ENCODE measurements around the gene ZDHHC14. TPM values are rescaled to one million over a fixed set of nuclear protein-coding genes. Genes with fewer than 3 reads are reported as not detected.

The ZDHHC14 gene
- total RNA-seq, 1 experiment from 2014 or later = 4.9 TPM

DNA sequence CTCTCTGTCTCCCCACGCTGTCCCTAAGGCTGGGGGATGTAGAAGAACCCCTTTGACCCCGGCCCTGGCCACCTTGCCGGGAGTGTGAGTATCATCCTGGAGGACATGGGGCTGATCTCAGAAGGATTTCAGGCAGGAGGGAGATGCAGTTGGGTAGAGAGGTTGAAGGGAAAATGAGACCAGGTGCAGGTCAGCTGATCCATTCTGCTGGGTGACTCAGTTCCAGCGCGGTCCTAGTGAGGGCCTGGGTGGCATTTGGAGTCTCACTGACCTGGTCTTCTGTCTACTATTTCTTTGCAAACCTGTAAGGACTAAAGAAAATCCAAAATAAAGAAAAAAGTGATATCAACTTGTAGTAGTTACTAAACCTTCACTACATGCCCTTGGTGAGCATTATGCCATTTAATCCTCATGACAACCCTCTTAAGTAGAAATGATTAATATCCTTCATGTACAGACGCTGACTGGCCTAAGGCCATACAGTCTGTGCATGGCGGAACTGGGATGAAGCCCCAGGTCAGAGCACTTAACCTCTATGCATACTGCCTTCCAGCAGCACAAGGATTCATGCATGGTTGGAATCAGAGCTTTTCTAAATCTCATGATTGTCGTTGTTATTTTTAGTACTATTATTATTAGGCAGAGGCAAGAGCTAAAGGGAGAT, 106.3 kb downstream of the ZDHHC14 start:
- no peak for ATAC-seq

DNA sequence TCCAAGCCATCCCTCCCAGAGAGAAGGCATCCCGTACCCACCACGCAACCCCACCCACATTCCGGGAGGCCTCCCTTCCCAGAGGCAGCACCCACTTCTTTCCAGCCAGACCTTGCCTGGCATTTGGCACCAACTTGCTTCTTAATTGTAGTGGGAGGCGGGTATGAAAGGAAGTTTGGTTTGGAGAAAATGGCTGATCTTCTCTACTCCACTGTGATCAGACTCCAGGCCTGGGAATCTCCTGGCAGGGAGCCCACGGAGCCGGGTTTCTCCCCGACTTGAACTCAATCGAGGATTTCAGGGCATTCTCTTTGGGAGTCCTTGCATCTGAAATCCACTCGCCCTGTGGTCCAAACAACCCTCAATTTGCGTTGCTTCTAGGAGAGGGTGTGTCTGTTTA, 107.1 kb downstream of the ZDHHC14 start:
- ChIA-PET POLR2A (ENCODE audit: unreplicated experiment) (no interaction called here), CTCF (no interaction called here)
- Histone ChIP-seq H3K27me3 (ENCODE audit: low read length) (no peaks in the 10 kb centered on the region), H3K9me2 (replicated peaks; ENCODE audit: low read length) (no peaks in the 10 kb centered on the region), H3K4me3 (ENCODE audit: low read length) (0 out of 2 replicates have a peak overlapping the region, but pooled peaks have one; percentile 64), H3K36me3 (ENCODE audit: low read depth, low read length) (no peaks in the 10 kb centered on the region), H3K4me2 (ENCODE audit: low read length) (peak overlapping the region; percentile 93; the same call in 1 of the 2 replicates), H3K27ac (ENCODE audit: low read length) (no peak overlapping the region), H4K20me1 (ENCODE audit: low read length) (no peaks in the 10 kb centered on the region), H3K79me2 (ENCODE audit: low read length) (no peaks in the 10 kb centered on the region), H2AFZ (ENCODE audit: low read length) (no peak overlapping the region), H3K9me3 (ENCODE audit: low read length) (no peaks in the 10 kb centered on the region), H3F3A (ENCODE audit: low read length, unreplicated experiment) (no peaks in the 10 kb centered on the region), H3K9ac (ENCODE audit: low read length) (no peak overlapping the region), H3K4me1 (ENCODE audit: insufficient read depth, low read length) (peaks cover 9% of the 10 kb centered on the region; the same call in 1 of the 2 replicates)
- BruUV-seq (replicated peaks) = no TSS peak
- intact Hi-C loops (cut with micrococcal nuclease) = no loop called here
- no peak for ATAC-seq
- DNase-seq = no peak
- TF ChIP-seq, protein P1, sequence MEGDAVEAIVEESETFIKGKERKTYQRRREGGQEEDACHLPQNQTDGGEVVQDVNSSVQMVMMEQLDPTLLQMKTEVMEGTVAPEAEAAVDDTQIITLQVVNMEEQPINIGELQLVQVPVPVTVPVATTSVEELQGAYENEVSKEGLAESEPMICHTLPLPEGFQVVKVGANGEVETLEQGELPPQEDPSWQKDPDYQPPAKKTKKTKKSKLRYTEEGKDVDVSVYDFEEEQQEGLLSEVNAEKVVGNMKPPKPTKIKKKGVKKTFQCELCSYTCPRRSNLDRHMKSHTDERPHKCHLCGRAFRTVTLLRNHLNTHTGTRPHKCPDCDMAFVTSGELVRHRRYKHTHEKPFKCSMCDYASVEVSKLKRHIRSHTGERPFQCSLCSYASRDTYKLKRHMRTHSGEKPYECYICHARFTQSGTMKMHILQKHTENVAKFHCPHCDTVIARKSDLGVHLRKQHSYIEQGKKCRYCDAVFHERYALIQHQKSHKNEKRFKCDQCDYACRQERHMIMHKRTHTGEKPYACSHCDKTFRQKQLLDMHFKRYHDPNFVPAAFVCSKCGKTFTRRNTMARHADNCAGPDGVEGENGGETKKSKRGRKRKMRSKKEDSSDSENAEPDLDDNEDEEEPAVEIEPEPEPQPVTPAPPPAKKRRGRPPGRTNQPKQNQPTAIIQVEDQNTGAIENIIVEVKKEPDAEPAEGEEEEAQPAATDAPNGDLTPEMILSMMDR (conservative IDR thresholded peaks at IDR 0.05; ENCODE audit: low read depth, low read length) = no peak
- TF ChIP-seq EZH2 (IDR thresholded peaks at IDR 0.05; ENCODE audit: low read length, unreplicated experiment) (no peak), EZH2phosphoT487 (IDR thresholded peaks at IDR 0.05; ENCODE audit: borderline replicate concordance, low read length) (no peak)

More for the DNA sequence above, 106.3 kb downstream of the ZDHHC14 start:
- Histone ChIP-seq H3K4me2 (ENCODE audit: low read length) (no peak overlapping the region), H3K27me3 (ENCODE audit: low read length) (no peaks in the 10 kb centered on the region), H2AFZ (ENCODE audit: low read length) (no peak overlapping the region), H3K9me2 (replicated peaks; ENCODE audit: low read length) (no peaks in the 10 kb centered on the region), H3K36me3 (ENCODE audit: low read depth, low read length) (no peaks in the 10 kb centered on the region), H3K79me2 (ENCODE audit: low read length) (no peaks in the 10 kb centered on the region), H3K4me1 (ENCODE audit: insufficient read depth, low read length) (peaks cover 9% of the 10 kb centered on the region; the same call in 1 of the 2 replicates), H3K9ac (ENCODE audit: low read length) (no peak overlapping the region), H3K27ac (ENCODE audit: low read length) (no peak overlapping the region), H3K4me3 (ENCODE audit: low read length) (no peak overlapping the region), H3F3A (ENCODE audit: low read length, unreplicated experiment) (no peaks in the 10 kb centered on the region), H3K9me3 (ENCODE audit: low read length) (no peaks in the 10 kb centered on the region), H4K20me1 (ENCODE audit: low read length) (no peaks in the 10 kb centered on the region)
- ChIA-PET POLR2A (ENCODE audit: unreplicated experiment) (no interaction called here), CTCF (no interaction called here)
- BruUV-seq (replicated peaks) = no TSS peak
- intact Hi-C loops (cut with micrococcal nuclease) = no loop called here
- TF ChIP-seq EZH2 (IDR thresholded peaks at IDR 0.05; ENCODE audit: low read length, unreplicated experiment) (no peak), EZH2phosphoT487 (IDR thresholded peaks at IDR 0.05; ENCODE audit: borderline replicate concordance, low read length) (no peak)
- TF ChIP-seq, protein P1 (conservative IDR thresholded peaks at IDR 0.05; ENCODE audit: low read depth, low read length) = no peak
- no peak for DNase-seq

DNA sequence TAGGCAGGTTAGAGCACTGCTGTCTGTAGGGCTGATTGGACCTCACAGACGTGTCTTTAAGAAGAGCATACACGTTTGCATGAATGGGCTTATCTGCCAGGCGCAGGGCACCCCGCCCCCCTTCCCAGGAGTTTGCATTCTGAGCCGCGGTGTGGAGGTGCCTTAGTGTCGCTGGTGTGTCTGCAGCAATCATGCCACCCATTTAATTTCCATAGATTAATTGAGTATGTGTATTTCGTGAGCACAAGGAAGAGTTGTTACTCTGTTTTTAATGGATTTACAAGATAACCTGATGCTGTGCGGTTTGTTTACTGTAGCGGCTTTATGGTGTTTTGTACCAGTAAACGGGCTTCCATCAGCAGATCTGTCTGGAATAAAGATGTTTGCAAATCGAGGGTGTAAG, 107.7 kb downstream of the ZDHHC14 start:
- Histone ChIP-seq H3K4me1 (ENCODE audit: insufficient read depth, low read length) (peaks cover 9% of the 10 kb centered on the region; the same call in 1 of the 2 replicates), H3K4me2 (ENCODE audit: low read length) (peak overlapping the region; percentile 93)
- ATAC-seq = peak; percentile 68

More for the DNA sequence above, 107.7 kb downstream of the ZDHHC14 start:
- Histone ChIP-seq H3K27ac (ENCODE audit: low read length) (no peak overlapping the region), H4K20me1 (ENCODE audit: low read length) (no peaks in the 10 kb centered on the region), H3K9me3 (ENCODE audit: low read length) (no peaks in the 10 kb centered on the region), H3K9ac (ENCODE audit: low read length) (no peak overlapping the region), H3K27me3 (ENCODE audit: low read length) (no peaks in the 10 kb centered on the region), H3K9me2 (replicated peaks; ENCODE audit: low read length) (no peaks in the 10 kb centered on the region), H3K36me3 (ENCODE audit: low read depth, low read length) (no peaks in the 10 kb centered on the region), H3F3A (ENCODE audit: low read length, unreplicated experiment) (no peaks in the 10 kb centered on the region), H3K79me2 (ENCODE audit: low read length) (no peaks in the 10 kb centered on the region), H2AFZ (ENCODE audit: low read length) (peak overlapping the region; percentile 55), H3K4me3 (ENCODE audit: low read length) (peak overlapping the region; percentile 64)
- TF ChIP-seq, protein P1 (conservative IDR thresholded peaks at IDR 0.05; ENCODE audit: low read depth, low read length) = no peak
- TF ChIP-seq EZH2 (IDR thresholded peaks at IDR 0.05; ENCODE audit: low read length, unreplicated experiment) (no peak), EZH2phosphoT487 (IDR thresholded peaks at IDR 0.05; ENCODE audit: borderline replicate concordance, low read length) (no peak)
- POLR2A ChIA-PET (ENCODE audit: unreplicated experiment) = no interaction called here
- BruUV-seq (replicated peaks) = no TSS peak
- peak; percentile 3 for DNase-seq
- intact Hi-C loops (cut with micrococcal nuclease) = no loop called here
- CTCF ChIA-PET = no interaction called here

Measured in PC-3 (cell line).